Nephron (organoid): ENCODE data around the gene IWS1.

Source experiments
- H3K27ac Mint-ChIP-seq, 3 experiments: 2 replicates each; pipeline ENCODE4 v1.8.0; 2020; ENCODE audit warnings: mixed read lengths in 3 of 3, mild to moderate bottlenecking in 2 of 3, moderate library complexity in 1 of 3
- H3K27me3 Mint-ChIP-seq: 2 replicates; pipeline ENCODE4 v1.8.0; 2021; ENCODE audit warnings: low read depth, mild to moderate bottlenecking, moderate library complexity, mixed read lengths
- H3K36me3 Mint-ChIP-seq: 2 replicates; pipeline ENCODE4 v1.8.0; 2020; ENCODE audit warnings: low read depth, mixed read lengths
- H3K4me1 Mint-ChIP-seq: 2 replicates; pipeline ENCODE4 v1.8.0; 2020; ENCODE audit warnings: mixed read lengths
- H3K4me3 Mint-ChIP-seq, 3 experiments: 2 replicates each; pipeline ENCODE4 v1.8.0; 2020; ENCODE audit warnings: mild to moderate bottlenecking in 3 of 3, mixed read lengths in 3 of 3, moderate library complexity in 2 of 3
- H3K9me3 Mint-ChIP-seq: 2 replicates; pipeline ENCODE4 v1.8.0; 2020; ENCODE audit warnings: mixed read lengths
- CTCF ChIP-seq, 3 experiments: fragments of 200-600 bp; sonication (generic); IDR thresholded peaks; one replicate each; pipeline ENCODE4 v1.5.0; 2021; ENCODE audit warnings: antibody characterized with exemption in 3 of 3; ENCODE audit not compliant: unreplicated experiment in 3 of 3

Gene IWS1

GRCh38 chr2:127431408-127432023 lies 94.8 kb downstream of the IWS1 start:
- peaks cover 5% of the 10 kb centered on the region for H3K27me3 Mint-ChIP-seq
- no peaks in the 10 kb centered on the region for H3K9me3 Mint-ChIP-seq
- H3K27ac Mint-ChIP-seq, result no peak overlapping the region
- no peaks in the 10 kb centered on the region for H3K36me3 Mint-ChIP-seq
- no peak overlapping the region for H3K4me3 Mint-ChIP-seq
- TF ChIP-seq CTCF (IDR thresholded peaks at IDR 0.05; ENCODE audit: unreplicated experiment in 3 of 3), result no peak
- no peaks in the 10 kb centered on the region for H3K4me1 Mint-ChIP-seq
